Measurements from ENCODE around the gene PGAM1. TPM values are rescaled to one million over a fixed set of nuclear protein-coding genes. Genes with fewer than 3 reads are reported as not detected.
A peak's percentile ranks its signal among the peaks of the same experiment; 100 is the strongest.

PGAM1 gene
- total and polyA plus RNA-seq, 2 of the 13 experiments (the other 11 are each of a cell fraction or from before 2014, with no cell fraction given): 354 to 483 TPM

GRCh38 chr10:97434055-97434454 is 8.1 kb downstream of the PGAM1 start (continued):
- no peak for TF ChIP-seq ZHX1 (CRISPR knock-in tag; IDR thresholded peaks at IDR 0.05; ENCODE audit: low read depth)
- TF ChIP-seq ETS1 (CRISPR knock-in tag; IDR thresholded peaks at IDR 0.05): no peak
- TF ChIP-seq ZNF44 (CRISPR knock-in tag; IDR thresholded peaks at IDR 0.05): no peak
- TF ChIP-seq SIX1 (CRISPR knock-in tag; IDR thresholded peaks at IDR 0.05; ENCODE audit: borderline replicate concordance): no peak
- TF ChIP-seq RBM22 (optimal IDR thresholded peaks at IDR 0.05; ENCODE audit: low read length): peak; percentile 73
- TF ChIP-seq ZNF367 (CRISPR knock-in tag; IDR thresholded peaks at IDR 0.05; ENCODE audit: borderline replicate concordance): no peak
- no peak for TF ChIP-seq ZNF317 (CRISPR knock-in tag; IDR thresholded peaks at IDR 0.05)
- no peak for TF ChIP-seq ZNF615 (CRISPR knock-in tag; IDR thresholded peaks at IDR 0.05; ENCODE audit: borderline replicate concordance)
- no peak for TF ChIP-seq ZNF124 (CRISPR knock-in tag; IDR thresholded peaks at IDR 0.05)
- TF ChIP-seq TBL1XR1 (IDR thresholded peaks at IDR 0.05; ENCODE audit: borderline replicate concordance, low read length, partially characterized antibody): no peak
- 0 out of 2 replicates have a peak, but pooled peaks have one; percentile 15 for TF ChIP-seq MBD4 (IDR thresholded peaks at IDR 0.05; ENCODE audit: borderline replicate concordance, low read length)
- no peak for TF ChIP-seq MXD1 (CRISPR knock-in tag; IDR thresholded peaks at IDR 0.05)
- peak; percentile 67 for TF ChIP-seq POLR2G (IDR thresholded peaks at IDR 0.05; ENCODE audit: low read depth, low read length)
- TF ChIP-seq ZNF652 (CRISPR knock-in tag; IDR thresholded peaks at IDR 0.05; ENCODE audit: borderline replicate concordance, low read depth): peak; percentile 36; the same call in 1 of the 2 replicates
- peak; percentile 49; the same call in 1 of the 2 replicates for TF ChIP-seq POLR2AphosphoS5 (IDR thresholded peaks at IDR 0.05; ENCODE audit: low read depth, low read length)
- TF ChIP-seq ZNF121 (CRISPR knock-in tag; IDR thresholded peaks at IDR 0.05): no peak
- TF ChIP-seq PHB2 (IDR thresholded peaks at IDR 0.05; ENCODE audit: partially characterized antibody): no peak
- no peak for TF ChIP-seq ZNF224 (CRISPR knock-in tag; IDR thresholded peaks at IDR 0.05)
- TF ChIP-seq ZNF543 (CRISPR knock-in tag; IDR thresholded peaks at IDR 0.05): no peak

All from HepG2 (cell line).